HG03457 (cell line): ENCODE measurements around the gene UTP4.
A peak's percentile ranks its signal among the peaks of the same experiment; 100 is the strongest.

Source experiments
- ATAC-seq: cut with Tn5 transposase; IDR thresholded peaks from one replicate; pipeline ENCODE4 v1.9.1; 2021; ENCODE audit warnings: moderate number of reproducible peaks; ENCODE audit not compliant: unreplicated experiment

UTP4 gene

GRCh38 chr16:69169607-69170352 lies 37.3 kb downstream of the UTP4 start:
- ATAC-seq: no peak

GRCh38 chr16:69171325-69172084 lies 39.1 kb downstream of the UTP4 start:
- ATAC-seq: no peak

GRCh38 chr16:69176033-69176800 lies 43.8 kb downstream of the UTP4 start:
- ATAC-seq: no peak

GRCh38 chr16:69179328-69180010 lies 47.0 kb downstream of the UTP4 start:
- ATAC-seq: no peak

- ATAC-seq: no peak
These were observed 47.5 kb downstream of the UTP4 start for GRCh38 chr16:69180011-69180338.

- no peak for ATAC-seq
These were observed 50.4 kb downstream of the UTP4 start for GRCh38 chr16:69182730-69183416.

GRCh38 chr16:69186642-69187445 lies 54.4 kb downstream of the UTP4 start, which contains the start of gene SNTB2:
Gene SNTB2 (plus strand): TSS chr16:69187164. CDS start chr16:69187167, 3 bp downstream.
- peak; percentile 60 for ATAC-seq

GRCh38 chr16:69187446-69188235 lies 55.2 kb downstream of the UTP4 start:
- peak; percentile 26 for ATAC-seq

GRCh38 chr16:69188236-69188549 lies 55.7 kb downstream of the UTP4 start:
- ATAC-seq: no peak

- ATAC-seq: no peak
These were observed 56.3 kb downstream of the UTP4 start for GRCh38 chr16:69188716-69189115.

GRCh38 chr16:69190046-69190588 lies 57.7 kb downstream of the UTP4 start:
- ATAC-seq: no peak

- no peak for ATAC-seq
These were observed 58.1 kb downstream of the UTP4 start for GRCh38 chr16:69190598-69190997.

- ATAC-seq: no peak
These were observed 58.7 kb downstream of the UTP4 start for GRCh38 chr16:69191136-69191535.

- no peak for ATAC-seq
These were observed 61.4 kb downstream of the UTP4 start for GRCh38 chr16:69193855-69194254.

GRCh38 chr16:69194488-69194887 lies 62.0 kb downstream of the UTP4 start:
- ATAC-seq: no peak

- no peak for ATAC-seq
These were observed 63.0 kb downstream of the UTP4 start for GRCh38 chr16:69195369-69196029.

- no peak for ATAC-seq
These were observed 65.1 kb downstream of the UTP4 start for GRCh38 chr16:69197573-69197972.

GRCh38 chr16:69199382-69199781 lies 66.9 kb downstream of the UTP4 start:
- ATAC-seq: no peak
